GM19438 (cell line): Measurements from ENCODE around the gene HIVEP3.

Experiments
- ATAC-seq: cut with Tn5 transposase; IDR thresholded peaks from one replicate; pipeline ENCODE4 v1.9.1; 2021; ENCODE audit warnings: low read depth; ENCODE audit not compliant: unreplicated experiment

HIVEP3 gene

GRCh38 chr1:41852091-41852490, 66.6 kb downstream of the HIVEP3 start:
- ATAC-seq: no peak

- ATAC-seq: no peak
Observed at GRCh38 chr1:41851589-41851988, 67.1 kb downstream of the HIVEP3 start.

- no peak for ATAC-seq
Observed at GRCh38 chr1:41850029-41850428, 68.7 kb downstream of the HIVEP3 start.

DNA sequence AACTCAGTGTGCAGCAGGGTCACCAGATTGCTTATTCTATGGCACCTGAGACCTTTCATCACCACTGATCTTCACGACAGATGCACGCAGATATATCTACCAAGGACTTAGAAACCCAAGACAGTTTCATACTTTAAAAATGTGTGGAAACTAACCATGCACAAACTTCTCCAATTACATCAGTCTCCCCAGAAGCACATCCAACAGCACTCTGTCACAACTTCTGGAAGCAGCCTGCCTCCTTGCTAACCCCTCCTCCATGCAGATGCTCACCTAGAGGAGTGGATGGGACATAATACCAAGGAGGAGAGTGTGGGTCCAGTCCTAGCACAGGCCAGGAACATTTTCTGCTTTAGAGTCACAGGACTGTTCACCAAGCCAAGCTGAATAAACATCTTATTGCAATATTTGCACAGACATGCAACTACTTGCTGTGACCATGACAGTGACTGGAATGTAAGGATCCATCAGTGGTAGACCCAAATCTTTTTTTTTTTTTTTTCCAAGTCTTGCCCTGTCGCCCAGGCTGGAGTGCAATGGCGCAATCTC, 69.4 kb downstream of the HIVEP3 start:
- no peak for ATAC-seq

DNA sequence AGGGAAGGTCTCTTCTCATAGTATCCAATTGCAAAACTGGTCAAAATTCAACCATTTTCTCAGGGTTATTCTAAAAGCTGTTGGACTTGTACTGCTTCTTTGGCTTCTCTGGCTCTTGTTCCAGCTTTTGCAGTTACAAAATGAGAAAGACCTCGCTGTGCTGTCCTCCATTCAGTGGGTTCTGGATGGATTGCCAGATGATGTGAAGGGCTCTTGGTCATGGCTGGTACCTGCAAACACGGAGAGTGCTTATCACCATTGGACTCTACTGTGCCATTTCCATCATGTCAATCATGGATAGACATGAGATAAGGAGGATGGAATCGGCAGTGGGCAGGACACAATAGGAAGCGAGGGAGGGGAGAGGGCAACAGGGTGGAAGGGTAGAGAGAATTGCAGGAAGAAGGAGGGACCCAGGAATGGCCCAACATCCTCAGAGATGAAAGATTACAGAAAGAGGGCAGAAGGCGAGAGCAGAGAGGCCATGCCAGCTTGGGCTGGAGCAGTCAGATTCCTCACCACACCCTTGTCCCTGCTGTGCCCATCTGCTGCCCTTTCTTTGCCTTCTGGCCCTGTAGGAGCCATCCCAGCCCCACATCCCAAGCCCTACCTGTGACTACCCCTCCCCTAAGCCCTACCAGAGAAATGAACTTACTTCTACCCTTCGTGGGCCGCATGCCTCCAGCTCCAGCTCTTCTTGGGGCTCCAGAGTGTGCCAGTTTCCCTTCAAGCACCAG, 70.3 kb downstream of the HIVEP3 start:
- ATAC-seq: no peak

DNA sequence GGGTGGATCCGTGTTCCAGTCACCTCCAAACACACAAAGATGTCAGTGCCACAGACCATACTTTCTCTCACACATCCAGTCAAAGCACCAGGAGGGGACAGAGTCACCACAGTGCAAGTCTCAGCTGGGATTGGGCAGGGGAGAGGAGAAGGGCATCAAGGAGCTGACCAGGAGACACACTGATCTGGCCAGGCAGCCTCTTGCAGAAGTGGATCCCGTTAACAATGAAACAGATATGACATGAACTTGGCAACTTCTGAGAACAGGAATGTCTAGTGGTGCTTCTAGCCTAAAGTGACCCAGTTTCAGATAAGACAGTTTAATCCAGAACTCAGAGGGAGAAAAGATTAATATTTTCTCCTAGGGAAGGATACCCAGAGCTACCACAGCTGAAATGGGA, 71.0 kb downstream of the HIVEP3 start:
- ATAC-seq: no peak

GRCh38 chr1:41846625-41847405, 71.9 kb downstream of the HIVEP3 start:
- no peak for ATAC-seq

DNA sequence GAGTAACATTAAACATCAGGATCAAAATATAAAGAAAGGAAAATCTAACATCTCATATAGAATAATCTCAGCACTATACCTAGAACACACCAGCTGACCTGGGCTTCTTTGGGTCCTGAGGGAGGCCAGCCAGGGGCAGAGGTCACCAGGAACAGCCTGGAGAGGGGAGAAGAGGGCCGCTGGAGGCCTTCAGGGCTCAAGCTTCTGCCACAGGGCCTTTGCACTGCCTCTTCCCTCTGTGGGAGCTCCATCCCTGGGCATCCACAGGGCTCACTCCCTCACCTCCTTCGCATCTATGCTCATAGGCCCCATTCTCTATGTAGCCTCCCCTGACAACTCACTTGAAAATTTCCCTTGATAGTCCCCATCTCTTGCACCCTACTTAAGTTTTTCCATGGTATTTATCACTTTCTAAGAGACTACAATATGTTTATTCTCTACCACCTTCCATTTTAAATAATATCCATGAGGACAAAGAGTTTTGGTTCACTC, 73.9 kb downstream of the HIVEP3 start:
- no peak for ATAC-seq

DNA sequence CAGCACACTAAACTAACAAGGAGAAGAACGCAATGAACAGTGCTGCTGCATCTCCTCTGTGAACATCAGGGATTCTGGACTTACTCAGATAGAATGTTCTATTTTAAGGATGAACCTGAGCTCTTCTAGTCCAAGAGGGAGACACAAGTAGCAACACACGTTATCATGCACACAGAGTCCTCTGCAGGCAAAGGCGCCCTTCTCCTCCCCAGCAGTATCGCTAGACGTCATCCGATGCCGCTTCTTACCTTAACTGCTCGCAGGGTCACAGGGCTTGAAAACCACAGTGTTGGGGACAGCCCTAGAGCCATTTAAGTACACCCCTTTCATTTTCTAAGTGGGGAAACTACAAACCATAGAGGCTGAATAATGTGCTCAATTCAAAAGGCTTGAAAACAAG, 74.5 kb downstream of the HIVEP3 start:
- ATAC-seq: no peak

GRCh38 chr1:41842993-41843755, 75.5 kb downstream of the HIVEP3 start:
- no peak for ATAC-seq

DNA sequence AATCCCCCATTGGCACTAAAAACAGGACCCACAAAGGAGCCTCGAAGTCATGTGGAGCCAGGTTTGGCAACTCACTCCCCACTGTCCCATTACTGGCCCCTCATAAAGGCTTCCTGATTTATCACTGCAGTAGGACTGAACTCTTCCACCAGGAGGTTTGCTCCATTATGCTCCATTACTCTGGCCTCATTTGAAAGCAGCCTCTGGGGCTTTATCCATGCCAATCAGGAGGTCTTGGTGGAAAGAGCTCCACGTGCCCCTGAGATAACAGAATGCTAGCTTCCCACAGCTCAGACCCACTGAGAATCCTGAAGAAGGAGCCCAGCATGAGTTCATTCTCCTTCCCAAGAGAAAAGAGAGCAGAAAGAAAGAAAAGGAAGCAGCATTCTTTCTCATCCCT, 76.4 kb downstream of the HIVEP3 start:
- ATAC-seq: no peak

DNA sequence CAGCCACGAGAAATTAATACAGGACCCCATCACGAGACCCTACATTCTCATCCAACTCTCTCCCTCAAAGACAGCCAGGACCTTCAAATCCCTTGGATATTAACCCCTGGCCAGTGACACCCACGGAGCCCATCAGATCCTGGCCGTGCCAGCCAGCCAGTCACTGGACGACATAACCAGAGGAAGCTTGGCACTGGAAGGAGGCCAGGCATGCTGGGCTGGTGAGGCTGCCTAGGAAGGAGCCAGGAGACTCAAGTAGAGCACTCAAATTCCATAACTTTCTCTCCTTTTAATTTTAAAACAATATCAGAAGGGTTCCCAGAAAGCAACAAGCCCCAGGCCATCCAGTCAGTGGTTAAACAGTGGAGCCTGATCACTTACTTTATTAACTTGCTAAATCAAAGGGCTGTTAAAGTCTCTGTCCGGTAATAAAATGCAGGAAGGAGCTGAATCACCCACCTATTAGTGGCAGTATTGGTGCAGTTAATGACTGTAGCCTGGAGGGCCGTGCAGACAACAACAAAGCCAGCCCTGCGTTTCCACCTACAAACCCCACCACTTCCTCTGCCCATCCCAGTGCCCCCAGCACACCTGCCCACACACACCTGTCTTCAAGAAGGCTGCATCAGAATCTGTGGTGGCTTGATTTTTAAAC, 78.0 kb downstream of the HIVEP3 start:
- ATAC-seq: no peak

- ATAC-seq: no peak
Observed at GRCh38 chr1:41838266-41838665, 80.5 kb downstream of the HIVEP3 start.

- no peak for ATAC-seq
Observed at GRCh38 chr1:41837691-41838090, 81.0 kb downstream of the HIVEP3 start.

GRCh38 chr1:41835485-41835884, 83.2 kb downstream of the HIVEP3 start:
- no peak for ATAC-seq

DNA sequence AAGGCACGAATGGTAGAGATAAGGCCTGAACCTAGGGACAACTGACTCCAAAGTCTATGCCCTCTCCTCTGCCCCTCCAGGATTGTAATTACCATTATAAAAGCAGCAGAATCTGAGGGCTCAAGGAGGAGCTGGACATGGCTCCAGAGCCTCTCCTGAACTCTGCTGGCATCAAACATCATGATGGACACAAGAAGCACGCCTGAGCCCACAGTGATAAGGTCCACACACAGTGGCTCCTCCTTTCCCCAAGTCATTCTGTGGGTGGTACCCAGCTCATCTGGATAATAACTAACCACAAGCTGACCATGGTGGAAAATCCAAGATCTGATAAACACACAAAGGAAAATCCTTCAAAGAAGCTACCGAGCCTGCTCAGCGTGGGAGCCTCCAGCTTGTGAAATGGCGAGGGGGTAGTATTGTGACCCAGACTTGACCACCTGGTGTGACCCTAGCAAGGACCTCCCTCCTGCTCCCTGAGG, 85.2 kb downstream of the HIVEP3 start:
- no peak for ATAC-seq

GRCh38 chr1:41830726-41831125, 88.0 kb downstream of the HIVEP3 start:
- no peak for ATAC-seq

DNA sequence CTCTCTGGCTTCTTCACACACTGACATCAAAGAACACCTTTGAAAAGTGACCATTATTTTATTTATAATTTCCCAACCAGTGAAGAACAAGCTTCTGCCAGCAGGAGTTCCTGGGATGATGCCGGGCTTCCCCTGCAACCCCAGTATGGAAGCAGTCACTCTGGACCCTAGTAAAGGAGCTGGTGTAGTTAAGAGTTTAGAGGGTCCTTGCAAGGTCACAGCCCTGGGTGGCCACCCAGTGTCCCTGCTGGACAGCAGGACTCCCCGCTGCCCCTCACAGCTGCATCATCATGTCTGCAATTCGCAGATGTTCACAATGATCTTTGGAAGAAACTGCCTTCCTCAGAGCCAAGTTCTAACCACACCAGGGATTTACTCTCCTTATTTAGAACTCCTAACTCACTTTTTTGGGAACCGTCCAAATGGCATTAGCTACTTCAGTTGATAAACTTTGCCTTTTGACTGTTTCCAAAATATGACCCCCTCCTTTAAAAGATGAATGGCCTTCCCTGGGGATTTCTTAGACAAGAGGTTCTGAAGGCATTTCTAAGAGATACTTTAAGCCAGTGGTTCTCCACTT, 90.6 kb downstream of the HIVEP3 start:
- ATAC-seq: no peak

DNA sequence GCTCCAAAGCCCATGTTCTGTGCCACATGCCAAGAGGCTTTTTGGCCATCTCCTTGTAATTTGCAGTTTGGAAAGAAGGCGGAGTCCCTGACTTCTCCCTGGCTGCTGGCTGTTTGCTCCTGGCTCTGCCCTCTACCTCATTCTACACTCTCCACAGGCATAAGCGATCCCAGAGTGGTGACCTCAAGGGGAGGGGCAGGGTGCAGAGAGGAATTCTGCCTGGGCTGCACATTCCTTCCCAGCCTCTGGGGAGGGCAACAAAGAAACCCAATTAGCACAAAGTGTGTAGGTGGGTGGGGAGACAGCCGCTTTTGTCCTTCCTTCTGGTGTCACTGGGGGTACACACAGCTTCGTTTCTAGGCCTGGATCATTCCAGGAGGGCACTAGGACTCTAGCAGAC, 95.3 kb downstream of the HIVEP3 start:
- ATAC-seq: no peak

DNA sequence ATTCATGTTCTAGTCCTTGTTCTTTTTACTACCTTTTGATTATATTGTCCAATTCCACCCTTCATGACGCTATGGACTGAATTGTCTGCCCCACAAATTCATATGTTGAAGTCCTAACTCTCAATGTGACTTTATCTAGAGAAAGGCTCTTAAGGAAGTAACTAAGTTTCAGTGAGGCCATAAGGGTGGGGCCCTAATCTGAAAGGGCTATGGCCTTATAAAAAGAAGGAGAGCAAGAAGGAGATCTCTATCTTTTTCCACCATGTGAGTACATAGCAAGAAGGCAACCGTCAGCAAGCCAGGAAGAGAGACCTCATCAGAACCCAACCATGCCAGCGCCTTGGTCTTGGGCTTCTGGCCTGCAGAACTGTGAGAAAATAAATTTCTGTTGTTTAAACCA, 95.9 kb downstream of the HIVEP3 start:
- ATAC-seq: no peak
